Naive thymus-derived CD8-positive, alpha-beta T cell (primary cell): ENCODE measurements around the gene SNAP47. TPM values are rescaled to one million over a fixed set of nuclear protein-coding genes. Genes with fewer than 3 reads are reported as not detected.

Source experiments
- ATAC-seq, 2 donors: fragments of 150-1000 bp; cut with Tn5 transposase in 1 of 2; sonication (Bioruptor Pico), chemical (Tn5 transposase) in 1 of 2; 1 replicate in 1 of 2; 2 replicates in 1 of 2; pipeline ENCODE4 v1.10.0; 2021; ENCODE audit warnings: mild to moderate bottlenecking in 2 of 2, moderate library complexity in 2 of 2
- POLR2A ChIA-PET: fragments of 350-600 bp; sonication (Branson Sonifier 250); formaldehyde crosslinking; loops from one replicate; lab custom pipeline; 2021; ENCODE audit warnings: antibody characterized with exemption; lab: Charles Lee
- DNase-seq, 10 donors: peaks; one replicate each; pipeline versions ENCODE4 v3.0.0 to v3.0.0-alpha.2; 2020 to 2022
- H3K27ac Mint-ChIP-seq, 10 donors: one replicate each; pipeline ENCODE4 v1.8.0; 2020 to 2022; ENCODE audit warnings: mild to moderate bottlenecking in 10 of 10, mixed read lengths in 10 of 10, moderate library complexity in 4 of 10, inconsistent platforms in 1 of 10
- H3K27me3 Mint-ChIP-seq, 5 donors: one replicate each; pipeline ENCODE4 v1.8.0; 2021 to 2022; ENCODE audit warnings: mixed read lengths in 5 of 5
- H3K36me3 Mint-ChIP-seq, 3 donors: one replicate each; pipeline ENCODE4 v1.8.0; 2020 to 2022; ENCODE audit warnings: mixed read lengths in 3 of 3, mild to moderate bottlenecking in 2 of 3, inconsistent platforms in 1 of 3
- H3K4me1 Mint-ChIP-seq, 4 donors: one replicate each; pipeline ENCODE4 v1.8.0; 2021 to 2022; ENCODE audit warnings: mixed read lengths in 4 of 4
- H3K4me3 Mint-ChIP-seq, 10 donors: one replicate each; pipeline ENCODE4 v1.8.0; 2020 to 2022; ENCODE audit warnings: mild to moderate bottlenecking in 10 of 10, mixed read lengths in 10 of 10, moderate library complexity in 6 of 10, inconsistent platforms in 1 of 10
- H3K9me3 Mint-ChIP-seq, 9 donors: one replicate each; pipeline ENCODE4 v1.8.0; 2020 to 2022; ENCODE audit warnings: mixed read lengths in 9 of 9, mild to moderate bottlenecking in 3 of 9, inconsistent platforms in 1 of 9, moderate library complexity in 1 of 9
- polyA plus RNA-seq, 3 donors: library from polyadenylated mRNA; unstranded; fragments of 300-500 nt; fragmentation: Illumina TruSeq; gene quantifications; one replicate each; pipeline ENCODE4 v1.2.3, GENCODE V29; 2021
- total RNA-seq, 8 experiments: library from RNA in 2 of 8; stranded (reverse) in 2 of 8; gene quantifications; one replicate each; pipeline ENCODE4 v1.2.3 and lab custom pipeline; 2021 to 2026

SNAP47 gene
- total and polyA plus RNA-seq, 5 experiments from 2014 or later, result 25.0 to 46.6 (median 40.0) TPM

DNA sequence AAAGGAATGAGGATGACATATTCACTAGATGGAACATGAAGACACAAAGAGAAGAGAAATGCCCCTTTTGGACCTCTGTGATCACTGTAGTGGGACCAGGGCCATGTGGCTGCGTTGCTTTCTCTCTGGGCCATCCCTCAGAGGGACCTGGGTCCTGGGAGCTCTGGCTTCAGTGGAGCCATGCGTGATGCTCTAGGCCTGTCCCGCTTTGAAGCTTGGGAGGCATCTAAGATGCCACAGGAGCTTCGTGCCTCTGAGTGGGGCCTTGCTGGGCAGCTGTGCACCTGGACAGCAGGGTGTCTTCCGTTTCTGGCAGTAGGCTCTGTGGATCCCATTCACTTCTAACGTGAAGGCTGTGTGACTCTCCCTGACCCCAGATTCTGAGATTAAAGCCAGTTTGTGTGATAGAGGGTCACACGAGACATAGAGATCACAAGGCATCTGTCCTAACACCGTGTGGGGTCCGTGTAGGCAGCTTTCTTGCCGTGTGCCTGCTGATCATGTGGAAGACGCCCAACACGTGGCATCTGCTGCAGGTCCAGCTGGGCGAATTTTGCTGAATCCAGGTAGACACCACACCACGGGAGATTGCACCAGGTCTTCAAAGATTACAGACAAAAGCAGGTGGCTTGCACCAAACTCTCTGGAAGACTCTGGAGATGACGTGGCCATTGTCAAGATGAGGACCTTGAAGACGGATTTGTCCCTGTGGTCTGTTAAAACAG, 63.0 kb downstream of the SNAP47 start:
- Mint-ChIP-seq H3K4me1 (no peaks in the 10 kb centered on the region), H3K36me3 (peaks cover 0 to 3% (median 3%) of the 10 kb centered on the region in 3 donors), H3K9me3 (peaks cover 0 to 5% (median 1%) of the 10 kb centered on the region in 9 donors), H3K4me3 (no peak overlapping the region), H3K27ac (no peak overlapping the region), H3K27me3 (peaks cover 0 to 7% (median 0%) of the 10 kb centered on the region in 5 donors)
- POLR2A ChIA-PET, result interaction anchor here (0.5 kb wide), 1 partner anchor 147 kb away, joined by 3 read pairs; no protein-coding TSS in a partner anchor
- DNase-seq, result no peak
- no peak for ATAC-seq

- DNase-seq (no peak), ATAC-seq (no peak)
- Mint-ChIP-seq H3K4me1 (no peaks in the 10 kb centered on the region), H3K36me3 (peaks cover 0 to 16% (median 13%) of the 10 kb centered on the region in 3 donors), H3K4me3 (no peak overlapping the region), H3K9me3 (peaks cover 0 to 20% (median 8%) of the 10 kb centered on the region in 9 donors), H3K27ac (no peak overlapping the region), H3K27me3 (peaks cover 0 to 17% (median under 1%) of the 10 kb centered on the region in 5 donors)
- POLR2A ChIA-PET, result no interaction called here
Measured at GRCh38 chr1:227799756-227800155, 64.5 kb downstream of the SNAP47 start.

DNA sequence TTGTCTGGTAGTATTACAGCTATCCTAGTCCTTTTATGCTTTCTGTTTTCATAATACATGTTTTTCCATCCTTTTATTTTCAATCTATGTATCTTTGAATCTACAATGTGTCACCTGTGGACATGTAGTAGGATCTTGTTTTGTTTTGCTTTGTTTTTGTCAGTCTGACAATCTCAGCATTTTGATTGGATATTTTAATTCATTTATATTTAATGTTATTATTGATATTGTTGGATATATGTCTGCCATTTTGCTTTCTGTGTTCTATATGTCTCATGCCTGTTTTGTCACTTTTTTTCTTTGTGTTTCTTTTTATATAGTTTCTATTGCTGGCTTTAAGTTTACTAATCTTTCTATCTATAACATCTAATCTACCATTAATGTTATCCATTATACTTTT, 68.7 kb downstream of the SNAP47 start:
- Mint-ChIP-seq H3K4me1 (peaks cover 4 to 13% (median 6%) of the 10 kb centered on the region in 4 donors), H3K27ac (no peak overlapping the region), H3K36me3 (peaks cover 0 to 19% (median 14%) of the 10 kb centered on the region in 3 donors), H3K9me3 (peaks cover 0 to 22% (median 9%) of the 10 kb centered on the region in 9 donors), H3K27me3 (peaks cover 0 to 21% (median 0%) of the 10 kb centered on the region in 5 donors), H3K4me3 (no peak overlapping the region)
- ATAC-seq, result no peak
- POLR2A ChIA-PET, result no interaction called here
- no peak for DNase-seq

- Mint-ChIP-seq H3K9me3 (peaks cover 0 to 22% (median 9%) of the 10 kb centered on the region in 9 donors), H3K27ac (no peak overlapping the region), H3K36me3 (peaks cover 0 to 19% (median 14%) of the 10 kb centered on the region in 3 donors), H3K4me1 (peaks cover 4 to 16% (median 8%) of the 10 kb centered on the region in 4 donors), H3K4me3 (no peak overlapping the region), H3K27me3 (peaks cover 0 to 21% (median 0%) of the 10 kb centered on the region in 5 donors)
- ATAC-seq, result no peak
- POLR2A ChIA-PET, result interaction anchor here (1.1 kb wide), 1 partner anchor 18 kb away, joined by 3 read pairs; no protein-coding TSS in a partner anchor
- DNase-seq, result no peak
Measured at GRCh38 chr1:227805606-227806197, 70.5 kb downstream of the SNAP47 start.

GRCh38 chr1:227808566-227808965, 73.3 kb downstream of the SNAP47 start:
- Mint-ChIP-seq H3K9me3 (peaks cover 0 to 30% (median 19%) of the 10 kb centered on the region in 9 donors), H3K27ac (no peak overlapping the region)
- POLR2A ChIA-PET, result no interaction called here

DNA sequence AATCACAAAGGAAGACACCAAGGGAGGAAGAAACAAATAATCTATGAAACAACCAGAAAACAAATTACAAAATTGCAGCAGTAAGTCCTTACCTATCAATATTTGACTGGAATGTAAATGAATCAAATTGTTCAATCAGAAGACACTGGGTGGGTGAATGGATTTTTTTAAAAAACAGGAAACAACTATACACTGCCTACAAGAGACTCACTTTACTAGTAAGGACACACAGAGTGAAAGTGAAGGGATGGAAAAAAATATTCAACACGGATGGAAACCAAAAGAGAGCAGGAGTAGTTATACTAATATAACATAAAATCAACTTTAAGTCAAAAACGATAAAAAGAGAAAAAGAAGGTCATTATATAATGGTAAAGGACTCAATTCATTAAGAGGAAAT, 73.8 kb downstream of the SNAP47 start:
- DNase-seq, result no peak
- H3K4me1 Mint-ChIP-seq, result peaks cover 4 to 16% (median 8%) of the 10 kb centered on the region in 4 donors
- no peak for ATAC-seq
- peaks cover 0 to 25% (median 11%) of the 10 kb centered on the region in 3 donors for H3K36me3 Mint-ChIP-seq
- no peak overlapping the region for H3K27ac Mint-ChIP-seq
- H3K4me3 Mint-ChIP-seq, result no peak overlapping the region
- H3K9me3 Mint-ChIP-seq, result peaks cover 0 to 30% (median 21%) of the 10 kb centered on the region in 9 donors
- H3K27me3 Mint-ChIP-seq, result peaks cover 0 to 11% (median 0%) of the 10 kb centered on the region in 5 donors
- POLR2A ChIA-PET, result no interaction called here

More at GRCh38 chr1:227808566-227808965, 73.3 kb downstream of the SNAP47 start:
- ATAC-seq (no peak), DNase-seq (no peak)
- Mint-ChIP-seq H3K36me3 (peaks cover 0 to 27% (median 12%) of the 10 kb centered on the region in 3 donors), H3K4me3 (no peak overlapping the region), H3K27me3 (peaks cover 0 to 12% (median 0%) of the 10 kb centered on the region in 5 donors), H3K4me1 (peaks cover 4 to 16% (median 8%) of the 10 kb centered on the region in 4 donors)

DNA sequence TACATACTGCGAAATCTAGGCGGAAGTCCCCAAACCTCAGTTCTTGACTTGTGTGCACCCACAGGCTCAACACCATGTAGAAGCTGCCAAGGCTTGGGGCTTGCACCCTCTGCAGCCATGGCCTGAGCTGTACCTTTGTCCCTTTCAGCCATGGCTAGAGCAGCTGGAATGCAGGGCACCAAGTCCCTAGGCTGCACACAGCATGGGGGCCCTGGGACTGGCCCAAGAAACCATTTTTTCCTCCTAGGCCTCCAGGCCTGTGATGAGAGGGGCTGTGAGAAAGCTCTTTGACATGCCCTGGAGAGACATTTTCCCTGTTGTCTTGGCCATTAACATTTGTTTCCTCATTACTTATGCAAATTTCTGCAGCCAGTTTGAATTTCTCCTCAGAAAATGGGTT, 78.7 kb downstream of the SNAP47 start:
- Mint-ChIP-seq H3K9me3 (peaks cover 0 to 33% (median 22%) of the 10 kb centered on the region in 9 donors), H3K27ac (no peak overlapping the region), H3K4me3 (no peak overlapping the region), H3K27me3 (no peaks in the 10 kb centered on the region), H3K4me1 (peaks cover 1 to 11% (median 6%) of the 10 kb centered on the region in 4 donors), H3K36me3 (peaks cover 0 to 21% (median 9%) of the 10 kb centered on the region in 3 donors)
- ATAC-seq, result no peak
- DNase-seq, result no peak
- POLR2A ChIA-PET, result no interaction called here

DNA sequence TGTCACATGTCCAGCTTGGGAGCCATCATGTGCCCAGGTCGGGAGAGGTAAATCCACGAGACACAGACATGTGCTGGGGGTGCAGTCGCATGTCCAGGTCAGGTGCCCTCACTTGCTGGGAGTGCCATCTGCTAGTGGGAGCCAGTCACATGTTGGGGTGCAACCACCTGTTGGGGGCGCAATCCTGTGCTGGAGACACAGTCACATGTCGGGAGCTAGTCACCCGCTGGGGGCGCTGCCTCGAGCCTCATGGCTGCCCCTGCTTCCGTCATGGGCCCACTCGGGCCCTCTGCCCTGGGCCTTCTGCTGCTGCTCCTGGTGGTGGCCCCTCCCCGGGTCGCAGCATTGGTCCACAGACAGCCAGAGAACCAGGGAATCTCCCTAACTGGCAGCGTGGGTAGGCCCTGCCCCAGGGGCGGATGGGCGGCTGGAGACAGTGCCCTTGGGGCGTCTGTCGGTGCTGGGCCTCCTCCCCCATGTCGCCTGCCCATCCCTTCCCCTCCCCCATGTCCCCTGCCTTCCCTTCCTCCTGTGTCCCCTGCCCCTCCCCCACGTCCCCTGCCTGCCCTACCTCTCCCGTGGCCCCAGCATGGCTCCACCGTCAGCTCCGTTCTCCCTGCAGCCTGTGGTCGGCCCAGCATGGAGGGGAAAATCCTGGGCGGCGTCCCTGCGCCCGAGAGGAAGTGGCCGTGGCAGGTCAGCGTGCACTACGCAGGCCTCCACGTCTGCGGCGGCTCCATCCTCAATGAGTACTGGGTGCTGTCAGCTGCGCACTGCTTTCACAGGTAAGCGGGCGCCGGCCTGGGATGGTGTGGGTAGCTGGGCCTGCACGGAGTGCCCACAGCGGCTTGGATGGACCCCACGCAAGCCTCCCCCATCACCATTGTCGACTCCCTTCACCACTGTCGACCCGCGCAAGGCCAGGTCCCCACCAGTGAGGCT, 80.5 kb downstream of the SNAP47 start, which contains the start of gene PRSS38:
TSS of gene PRSS38 (plus strand) at position 208 of the 942 bp plus-strand sequence. CDS start at position 250, 42 bp downstream.
- POLR2A ChIA-PET, result no interaction called here
- H3K4me3 Mint-ChIP-seq, result no peak within 1 kb of the TSS
- H3K9me3 Mint-ChIP-seq, result peaks cover 0 to 33% (median 22%) of the 10 kb centered on the region in 9 donors
- H3K4me1 Mint-ChIP-seq, result peaks cover 0 to 10% (median 5%) of the 10 kb centered on the region in 4 donors
- ATAC-seq (no peak), DNase-seq (no peak)
- H3K27me3 Mint-ChIP-seq, result no peaks in the 10 kb centered on the region
- H3K27ac Mint-ChIP-seq, result peak within 1 kb of the TSS in 1 of 10 donors; percentile 43
- peaks cover 0 to 21% (median 10%) of the 10 kb centered on the region in 3 donors for H3K36me3 Mint-ChIP-seq

GRCh38 chr1:227816750-227817446, 81.7 kb downstream of the SNAP47 start:
- DNase-seq, result peak in 2 of 10 donors; percentile 5 to 42
- ATAC-seq, result no peak

DNA sequence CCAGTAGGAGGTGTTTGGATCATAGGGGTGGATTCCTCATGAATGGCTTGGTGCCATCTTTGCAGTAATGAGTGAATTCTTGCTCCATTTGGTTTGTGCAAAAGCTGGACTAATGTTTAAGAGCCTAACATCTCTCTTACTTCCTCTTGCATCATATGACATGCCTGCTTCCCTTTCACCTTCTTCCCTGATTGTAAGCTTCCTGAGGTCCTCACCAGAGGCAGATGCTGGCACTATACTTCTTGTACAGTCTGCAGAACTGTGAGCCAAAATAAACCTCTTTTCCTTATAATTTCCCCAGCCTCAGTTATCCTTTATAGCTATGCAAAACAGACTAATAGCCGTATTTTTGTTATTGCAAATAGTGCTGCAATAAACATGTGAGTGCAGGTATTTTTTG, 88.3 kb downstream of the SNAP47 start:
- H3K9me3 Mint-ChIP-seq, result peaks cover 9 to 21% (median 14%) of the 10 kb centered on the region in 9 donors
- peaks cover 11 to 15% (median 13%) of the 10 kb centered on the region in 4 donors for H3K4me1 Mint-ChIP-seq
- DNase-seq (no peak), ATAC-seq (no peak)
- POLR2A ChIA-PET, result no interaction called here
- peaks cover 0 to 15% (median 6%) of the 10 kb centered on the region in 3 donors for H3K36me3 Mint-ChIP-seq
- no peak overlapping the region for H3K27ac Mint-ChIP-seq
- peaks cover 0 to 11% (median 3%) of the 10 kb centered on the region in 5 donors for H3K27me3 Mint-ChIP-seq
- H3K4me3 Mint-ChIP-seq, result no peak overlapping the region

More at GRCh38 chr1:227816750-227817446, 81.7 kb downstream of the SNAP47 start:
- peaks cover 5 to 38% (median 31%) of the 10 kb centered on the region in 9 donors for H3K9me3 Mint-ChIP-seq
- peaks cover 0 to 10% (median 5%) of the 10 kb centered on the region in 4 donors for H3K4me1 Mint-ChIP-seq
- POLR2A ChIA-PET, result no interaction called here
- H3K4me3 Mint-ChIP-seq, result peak overlapping the region in 1 of 10 donors; percentile 37
- peaks cover 0 to 29% (median 14%) of the 10 kb centered on the region in 3 donors for H3K36me3 Mint-ChIP-seq
- H3K27ac Mint-ChIP-seq, result peak overlapping the region in 2 of 10 donors; percentile 43 to 66
- H3K27me3 Mint-ChIP-seq, result no peaks in the 10 kb centered on the region

DNA sequence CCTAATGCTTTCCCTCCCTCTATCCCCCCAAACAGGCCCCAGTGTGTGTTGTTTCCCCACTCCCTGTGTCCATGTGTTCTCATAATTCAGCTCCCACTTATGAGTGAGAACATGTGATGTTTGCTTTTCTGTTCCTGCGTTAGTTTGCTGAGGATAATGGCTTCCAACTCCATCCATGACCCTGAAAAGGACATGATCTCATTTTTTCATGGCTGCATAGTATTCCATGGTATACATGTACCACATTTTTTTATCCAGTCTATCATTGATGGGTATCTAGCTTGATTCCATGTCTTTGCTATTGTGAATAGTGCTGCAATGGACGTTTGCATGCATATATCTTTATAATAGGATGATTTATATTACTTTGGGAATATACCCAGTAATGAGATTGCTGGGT, 89.0 kb downstream of the SNAP47 start:
- POLR2A ChIA-PET, result no interaction called here
- ATAC-seq (no peak), DNase-seq (no peak)
- Mint-ChIP-seq H3K4me3 (no peak overlapping the region), H3K36me3 (peaks cover 0 to 15% (median 4%) of the 10 kb centered on the region in 3 donors), H3K27me3 (peaks cover 0 to 11% (median 3%) of the 10 kb centered on the region in 5 donors), H3K9me3 (peaks cover 10 to 25% (median 16%) of the 10 kb centered on the region in 9 donors), H3K4me1 (peaks cover 11 to 19% (median 15%) of the 10 kb centered on the region in 4 donors), H3K27ac (peak overlapping the region in 1 of 10 donors; percentile 5)
